Glomerular visceral epithelial cell (primary cell): ENCODE data around the gene MUC5B.

Experiments used
- DNase-seq: peaks from one replicate; pipeline ENCODE4 v3.0.0-alpha.2; 2016; ENCODE audit errors: extremely low spot score

Gene MUC5B

DNA sequence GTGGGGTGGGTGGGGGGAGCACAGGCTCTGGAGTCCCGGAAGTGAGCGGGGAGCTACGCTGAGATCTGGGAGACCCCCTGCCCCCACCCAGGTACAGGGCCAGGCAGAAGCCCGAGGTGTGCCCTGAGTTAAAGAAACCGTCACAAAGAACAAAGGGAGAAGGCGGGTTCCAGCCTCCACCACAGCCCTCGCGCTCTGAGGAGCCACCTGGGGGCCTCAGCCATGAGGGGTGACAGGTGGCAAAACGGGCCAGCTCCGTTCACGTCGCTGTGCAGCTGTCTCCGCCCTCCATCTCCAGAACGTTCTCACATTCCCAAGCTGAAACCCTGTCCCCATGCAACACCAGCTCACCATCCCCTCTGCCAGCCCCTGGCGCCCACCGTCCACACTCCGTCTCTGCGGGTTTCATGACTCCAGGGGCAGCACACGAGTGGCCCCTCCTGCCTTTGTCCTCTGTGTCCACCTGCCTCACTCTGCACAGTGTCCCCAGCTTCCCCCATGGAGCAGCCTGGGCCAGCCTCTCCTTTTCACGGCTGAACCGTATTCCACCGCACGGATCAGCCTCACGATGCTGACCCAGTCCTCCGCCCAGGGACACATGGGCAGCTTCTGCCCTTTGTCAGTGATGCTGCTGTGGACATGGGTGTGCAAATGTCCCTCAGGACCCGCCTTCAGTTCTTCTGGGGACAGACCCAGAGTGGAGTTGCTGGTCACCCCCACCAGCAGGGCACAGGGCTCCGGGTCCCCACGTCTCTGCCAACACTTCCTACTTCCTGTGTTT lies 1.7 kb upstream of the MUC5B start:
- no peak for DNase-seq

DNA sequence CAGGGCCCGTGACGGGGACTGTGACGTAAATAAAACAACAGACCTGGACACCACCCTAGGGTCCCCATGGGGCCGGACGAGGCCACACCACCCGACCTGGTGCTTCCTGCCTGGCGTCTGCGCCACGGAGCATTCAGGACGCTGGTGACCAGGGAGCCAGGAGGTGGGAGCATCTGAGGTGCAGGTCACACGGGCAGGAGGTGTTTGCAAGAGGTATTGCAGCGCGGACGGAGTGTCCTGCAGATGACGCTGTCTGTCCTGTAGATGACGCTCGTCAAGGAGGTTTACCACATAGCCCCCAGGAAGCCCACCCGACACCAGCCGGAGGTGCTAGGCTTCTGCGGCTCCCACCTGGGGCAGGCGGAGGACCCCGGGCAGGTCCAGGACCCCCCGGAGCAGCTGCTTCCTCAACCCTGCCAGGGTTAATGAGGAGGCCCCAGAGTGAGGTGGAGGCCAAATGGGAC lies 986 bp upstream of the MUC5B start:
- DNase-seq, result no peak

DNA sequence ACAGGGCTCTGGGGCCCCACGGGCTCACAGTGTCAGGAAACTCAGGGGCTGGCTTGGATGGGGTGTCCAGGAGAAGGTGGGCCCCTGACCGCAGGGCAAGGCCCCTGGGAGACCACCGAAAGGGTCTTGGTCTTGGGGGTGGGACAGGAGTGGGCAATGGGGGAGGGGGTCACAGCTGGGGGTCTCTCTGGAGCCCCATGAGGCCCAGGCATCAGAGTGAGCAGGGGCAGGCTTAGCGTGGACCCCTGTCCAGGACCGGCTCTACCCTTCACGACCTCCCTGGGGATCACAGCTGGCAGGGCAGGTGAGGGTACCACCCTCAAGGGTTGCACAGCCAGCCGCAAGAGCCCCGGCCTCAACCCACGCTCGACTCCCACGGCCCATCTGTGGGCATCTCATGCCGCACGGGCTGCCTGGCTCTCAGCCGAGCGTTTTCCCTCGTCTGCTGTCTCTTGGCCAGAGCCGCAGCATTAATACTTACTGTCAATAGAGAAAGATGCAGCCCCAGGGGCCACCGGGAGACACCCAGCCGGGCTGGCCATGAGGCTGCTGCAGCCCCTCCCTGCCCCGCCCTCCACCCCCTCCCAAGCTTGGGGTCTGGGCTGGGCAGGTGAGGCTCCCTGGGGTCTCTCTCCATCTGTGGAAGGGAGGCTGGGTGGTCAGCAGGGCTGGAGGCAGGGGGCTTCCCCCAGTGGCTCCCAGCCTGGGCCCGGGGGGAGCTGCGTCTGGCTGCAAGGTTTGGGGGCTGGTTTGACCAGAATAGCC lies 662 bp downstream of the MUC5B start:
- no peak for DNase-seq

DNA sequence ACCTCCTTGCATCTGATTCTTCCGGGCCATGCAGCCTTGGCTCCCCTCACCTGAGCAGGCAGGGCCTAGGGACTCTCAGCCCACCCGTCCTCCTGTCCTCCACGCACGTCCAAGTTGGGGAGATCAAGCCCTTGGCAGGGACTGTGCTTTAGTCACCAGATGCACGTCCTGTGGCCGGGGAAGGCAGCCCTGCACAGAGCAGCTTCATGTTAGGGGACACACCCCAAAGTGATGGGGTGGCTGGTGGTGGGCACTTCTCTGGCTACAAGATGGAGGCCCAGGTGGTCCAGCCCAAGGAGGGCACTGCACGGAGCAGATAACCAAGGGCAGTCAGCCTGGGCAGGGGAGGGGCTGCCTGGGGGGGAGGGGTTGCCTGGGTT lies 1.2 kb downstream of the MUC5B start:
- no peak for DNase-seq

DNA sequence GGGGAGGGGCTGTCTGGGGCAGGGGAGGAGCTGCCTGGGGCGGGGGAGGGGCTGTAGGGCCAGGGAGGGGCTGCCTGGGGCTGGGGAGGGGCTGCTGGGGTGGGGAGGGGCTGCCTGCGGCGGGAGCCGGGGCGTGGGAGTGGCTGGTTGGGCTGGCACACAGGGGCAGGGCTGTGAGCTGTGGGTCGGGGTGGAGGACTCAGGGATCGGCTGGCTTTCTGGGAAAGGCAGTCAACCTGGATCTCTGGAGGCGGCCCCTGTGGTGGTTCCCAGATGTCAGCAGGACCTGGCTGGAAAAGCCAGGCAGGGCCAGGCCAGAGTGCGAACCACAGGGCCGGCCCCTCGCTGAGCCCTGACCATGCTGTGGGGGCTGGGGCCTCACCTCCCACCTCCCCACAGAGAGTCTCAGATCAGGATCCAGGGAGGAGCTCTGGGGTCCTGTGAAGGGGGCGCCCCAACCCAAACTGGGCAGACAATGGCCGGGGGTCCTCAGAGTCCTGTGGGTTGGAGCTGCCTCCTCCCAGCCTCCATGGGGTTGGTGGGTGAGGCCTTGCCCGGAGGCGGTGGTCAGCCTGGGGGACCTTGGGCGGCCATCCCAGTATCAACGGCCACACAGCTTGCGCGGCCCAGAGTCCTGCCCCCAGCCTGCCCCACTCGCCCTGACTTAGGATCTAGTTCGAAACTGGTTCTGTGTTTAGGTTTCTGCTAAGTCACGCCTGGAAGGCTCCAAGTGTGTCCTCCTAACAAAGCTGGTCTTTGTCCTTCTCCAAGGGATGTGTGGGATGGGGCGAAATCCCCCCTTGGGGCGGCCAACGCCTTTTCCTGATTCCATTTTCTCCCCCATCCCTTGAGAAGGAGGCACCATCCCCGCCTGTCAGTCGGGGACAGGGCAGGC lies 1.9 kb downstream of the MUC5B start:
- no peak for DNase-seq

DNA sequence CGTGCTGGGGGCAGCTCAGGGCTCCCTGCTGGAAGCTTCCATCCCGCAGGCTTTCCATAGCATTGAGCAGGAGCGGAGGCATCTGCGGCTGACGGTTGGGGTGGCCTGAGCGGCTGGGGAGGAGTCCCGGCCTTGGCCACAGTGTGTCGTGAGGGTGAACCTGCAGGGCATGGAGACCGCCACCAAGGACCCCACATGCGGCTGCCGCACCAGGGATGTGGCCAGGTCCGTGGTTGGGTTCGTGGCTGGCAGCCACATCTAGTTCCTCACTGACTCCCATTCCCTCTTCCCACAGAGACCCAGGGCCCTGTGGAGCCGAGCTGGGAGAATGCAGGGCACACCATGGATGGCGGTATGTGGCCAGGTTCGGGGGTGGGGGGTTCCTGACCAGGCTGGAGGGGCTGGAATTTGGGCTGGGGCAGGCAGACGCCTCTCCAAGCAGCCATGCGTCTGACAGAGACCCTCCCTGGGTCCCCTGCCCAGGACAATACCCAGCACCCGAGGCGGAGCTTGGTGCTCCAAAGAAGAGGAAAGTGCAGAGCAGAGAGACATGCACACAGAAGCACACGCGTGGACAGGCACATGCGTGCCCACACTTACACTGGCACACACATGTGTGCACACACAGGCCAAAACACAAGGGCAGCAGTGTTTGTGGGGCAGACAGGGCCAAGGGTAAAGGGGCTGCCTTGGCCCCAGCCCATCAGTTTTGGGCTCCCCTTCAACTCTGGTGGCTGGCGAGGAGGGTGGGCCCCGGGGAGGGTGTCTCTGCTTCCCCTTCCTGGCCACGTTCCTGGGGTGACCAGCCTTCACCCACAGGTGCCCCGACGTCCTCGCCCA lies 2.7 kb downstream of the MUC5B start:
- no peak for DNase-seq

DNA sequence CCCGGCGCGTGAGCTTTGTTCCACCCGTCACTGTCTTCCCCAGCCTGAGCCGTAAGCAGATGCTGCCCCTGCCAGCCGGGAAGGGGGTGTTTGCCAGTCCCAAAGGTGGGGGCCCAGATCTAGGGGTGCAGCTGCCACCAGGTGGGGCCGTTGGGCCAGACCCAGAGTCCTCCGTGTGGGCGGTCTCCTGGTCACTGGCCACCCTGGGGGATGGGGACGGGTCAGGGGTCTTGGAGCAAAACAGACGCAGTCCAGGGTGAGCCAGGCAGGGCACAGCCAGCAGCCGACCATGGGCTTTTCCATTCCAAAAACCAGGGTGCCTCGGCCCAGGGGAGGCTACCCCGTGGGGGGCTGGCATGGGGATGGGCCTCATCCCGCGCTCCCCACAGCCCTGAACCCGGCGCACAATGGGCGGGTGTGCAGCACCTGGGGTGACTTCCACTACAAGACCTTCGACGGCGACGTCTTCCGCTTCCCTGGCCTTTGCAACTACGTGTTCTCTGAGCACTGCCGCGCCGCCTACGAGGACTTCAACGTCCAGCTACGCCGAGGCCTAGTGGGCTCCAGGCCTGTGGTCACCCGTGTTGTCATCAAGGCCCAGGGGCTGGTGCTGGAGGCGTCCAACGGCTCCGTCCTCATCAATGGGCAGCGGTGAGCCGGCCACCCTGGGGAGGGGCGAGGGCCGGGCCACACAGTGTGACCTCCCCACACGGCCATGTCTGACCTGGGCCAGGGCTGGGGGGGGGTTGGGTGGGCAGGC lies 3.5 kb downstream of the MUC5B start:
- no peak for DNase-seq

DNA sequence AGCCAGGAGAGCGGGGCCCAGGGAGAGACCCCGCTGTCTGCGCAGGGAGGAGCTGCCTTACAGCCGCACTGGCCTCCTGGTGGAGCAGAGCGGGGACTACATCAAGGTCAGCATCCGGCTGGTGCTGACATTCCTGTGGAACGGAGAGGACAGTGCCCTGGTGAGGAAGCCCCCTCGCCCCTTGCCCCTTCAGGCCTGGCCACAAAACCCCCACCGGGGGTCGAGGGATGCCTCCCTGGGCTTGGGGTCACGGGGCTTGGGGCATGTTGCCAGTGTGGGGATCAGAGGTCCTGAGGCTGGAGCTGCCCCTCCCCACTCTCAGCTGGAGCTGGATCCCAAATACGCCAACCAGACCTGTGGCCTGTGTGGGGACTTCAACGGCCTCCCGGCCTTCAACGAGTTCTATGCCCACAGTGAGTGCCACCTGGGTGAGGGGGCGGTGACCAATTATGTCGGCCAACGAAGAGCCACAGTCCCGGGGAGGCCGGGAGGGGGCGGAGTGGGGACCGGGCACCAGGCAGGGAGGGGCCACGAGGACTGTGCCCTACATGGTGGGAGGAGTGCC lies 4.2 kb downstream of the MUC5B start:
- no peak for DNase-seq

DNA sequence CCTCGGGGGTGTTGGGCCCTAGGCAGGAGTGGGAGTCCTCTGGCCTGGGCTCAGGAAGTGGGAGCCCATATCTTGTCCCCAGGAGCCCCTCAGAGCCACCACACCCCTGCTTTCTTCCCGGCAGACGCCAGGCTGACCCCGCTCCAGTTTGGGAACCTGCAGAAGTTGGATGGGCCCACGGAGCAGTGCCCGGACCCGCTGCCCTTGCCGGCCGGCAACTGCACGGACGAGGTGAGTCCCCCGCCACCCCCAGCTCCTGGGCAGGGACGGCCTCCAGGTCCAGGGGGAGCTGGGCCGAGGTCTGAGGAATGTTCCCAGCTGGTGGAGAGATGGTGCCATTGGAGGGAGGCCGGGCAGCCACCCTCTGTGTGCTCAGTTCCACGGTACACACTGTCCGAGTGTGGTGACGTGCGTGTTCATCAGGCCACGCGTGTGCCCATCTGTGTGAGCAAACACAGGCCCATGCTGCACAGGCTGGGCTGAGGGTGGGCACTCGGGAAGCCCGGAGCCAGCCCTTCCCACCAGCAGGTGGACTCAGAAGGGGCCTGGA lies 4.8 kb downstream of the MUC5B start:
- DNase-seq, result no peak

DNA sequence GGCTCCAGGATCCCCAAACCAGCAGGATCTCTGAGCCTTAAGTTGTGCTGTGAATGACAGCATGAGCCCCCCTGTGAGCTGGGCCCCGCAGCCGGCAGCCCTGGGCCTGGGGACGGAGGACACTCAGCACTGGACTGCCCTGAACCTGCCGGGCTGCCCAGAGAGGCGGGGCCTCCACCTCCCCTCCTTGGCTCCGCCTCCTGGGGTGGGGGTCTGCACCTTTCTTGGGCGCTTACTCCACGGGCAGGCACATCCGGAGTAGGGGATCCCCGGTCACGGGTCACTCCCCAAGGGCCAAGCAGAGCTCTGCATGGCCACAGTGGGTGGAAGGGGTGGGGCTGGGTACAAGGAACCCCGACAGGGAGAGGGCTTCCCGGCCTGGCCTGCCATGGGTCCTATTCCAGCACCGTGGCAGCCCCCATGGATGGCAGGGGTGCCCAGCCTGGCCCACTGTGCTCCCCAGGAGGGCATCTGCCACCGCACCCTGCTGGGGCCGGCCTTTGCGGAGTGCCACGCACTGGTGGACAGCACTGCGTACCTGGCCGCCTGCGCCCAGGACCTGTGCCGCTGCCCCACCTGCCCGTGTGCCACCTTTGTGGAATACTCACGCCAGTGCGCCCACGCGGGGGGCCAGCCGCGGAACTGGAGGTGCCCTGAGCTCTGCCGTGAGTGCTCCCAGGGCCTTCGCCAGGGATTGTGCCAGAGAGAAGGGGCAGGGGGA lies 5.4 kb downstream of the MUC5B start:
- no peak for DNase-seq

DNA sequence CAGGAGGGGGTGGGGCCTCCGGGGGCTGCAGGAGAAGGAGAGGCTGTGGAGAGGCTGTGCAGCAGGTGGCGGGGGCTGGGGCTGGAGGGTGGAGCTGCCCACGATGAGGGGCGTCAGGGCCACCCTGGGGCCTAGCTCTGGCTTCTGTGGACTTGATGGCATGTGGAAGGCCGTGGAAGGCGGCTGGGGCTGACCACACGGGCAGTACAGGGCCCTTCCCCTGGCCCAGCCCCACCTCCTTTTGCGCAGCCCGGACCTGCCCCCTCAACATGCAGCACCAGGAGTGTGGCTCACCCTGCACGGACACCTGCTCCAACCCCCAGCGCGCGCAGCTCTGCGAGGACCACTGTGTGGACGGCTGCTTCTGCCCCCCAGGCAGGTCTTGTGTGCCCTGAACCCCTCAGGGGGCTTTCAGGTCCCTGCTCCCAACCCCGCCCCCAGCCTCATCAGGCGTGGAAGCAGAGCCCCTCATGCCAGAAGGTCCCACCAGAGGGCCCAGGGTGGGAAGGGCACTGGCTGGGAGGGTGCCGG lies 6.1 kb downstream of the MUC5B start:
- no peak for DNase-seq

DNA sequence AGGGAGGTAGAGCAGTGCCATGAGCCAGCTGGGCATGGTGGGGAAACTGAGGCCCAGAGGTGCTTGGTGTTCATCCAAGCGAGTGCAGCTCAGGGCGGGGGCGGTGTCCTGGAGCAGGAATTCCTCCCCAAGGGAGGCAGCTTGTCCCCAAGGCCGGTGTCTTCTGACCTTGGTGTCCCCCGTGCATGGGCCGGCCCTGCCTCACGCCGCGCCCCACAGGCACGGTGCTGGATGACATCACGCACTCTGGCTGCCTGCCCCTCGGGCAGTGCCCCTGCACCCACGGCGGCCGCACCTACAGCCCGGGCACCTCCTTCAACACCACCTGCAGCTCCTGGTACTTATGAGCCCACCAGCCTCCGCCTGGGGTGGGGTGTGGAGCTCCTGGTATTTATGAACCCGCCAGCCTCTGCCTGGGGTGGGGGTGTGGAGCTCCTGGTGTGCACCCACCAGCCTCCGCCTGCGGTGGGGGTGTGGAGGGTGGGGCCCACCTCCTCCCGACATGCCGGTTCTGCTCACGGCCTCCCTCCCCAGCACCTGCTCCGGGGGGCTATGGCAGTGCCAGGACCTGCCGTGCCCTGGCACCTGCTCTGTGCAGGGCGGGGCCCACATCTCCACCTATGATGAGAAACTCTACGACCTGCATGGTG lies 6.7 kb downstream of the MUC5B start:
- no peak for DNase-seq

DNA sequence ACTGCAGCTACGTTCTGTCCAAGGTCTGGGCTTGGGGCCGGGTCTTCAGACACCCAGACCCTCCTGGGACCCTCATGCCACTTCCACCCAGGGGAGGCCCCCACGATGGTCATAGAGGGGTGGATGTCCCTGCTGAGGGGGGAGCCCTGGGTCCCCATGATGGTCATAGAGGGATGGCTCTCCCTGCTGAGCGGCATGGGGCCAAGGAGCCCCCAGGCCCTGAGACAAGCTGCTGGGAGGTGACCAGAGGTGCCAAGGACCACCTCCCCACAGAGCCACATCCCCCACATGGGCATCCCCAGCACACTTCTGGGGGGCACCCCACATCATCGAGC lies 7.2 kb downstream of the MUC5B start:
- DNase-seq, result no peak

DNA sequence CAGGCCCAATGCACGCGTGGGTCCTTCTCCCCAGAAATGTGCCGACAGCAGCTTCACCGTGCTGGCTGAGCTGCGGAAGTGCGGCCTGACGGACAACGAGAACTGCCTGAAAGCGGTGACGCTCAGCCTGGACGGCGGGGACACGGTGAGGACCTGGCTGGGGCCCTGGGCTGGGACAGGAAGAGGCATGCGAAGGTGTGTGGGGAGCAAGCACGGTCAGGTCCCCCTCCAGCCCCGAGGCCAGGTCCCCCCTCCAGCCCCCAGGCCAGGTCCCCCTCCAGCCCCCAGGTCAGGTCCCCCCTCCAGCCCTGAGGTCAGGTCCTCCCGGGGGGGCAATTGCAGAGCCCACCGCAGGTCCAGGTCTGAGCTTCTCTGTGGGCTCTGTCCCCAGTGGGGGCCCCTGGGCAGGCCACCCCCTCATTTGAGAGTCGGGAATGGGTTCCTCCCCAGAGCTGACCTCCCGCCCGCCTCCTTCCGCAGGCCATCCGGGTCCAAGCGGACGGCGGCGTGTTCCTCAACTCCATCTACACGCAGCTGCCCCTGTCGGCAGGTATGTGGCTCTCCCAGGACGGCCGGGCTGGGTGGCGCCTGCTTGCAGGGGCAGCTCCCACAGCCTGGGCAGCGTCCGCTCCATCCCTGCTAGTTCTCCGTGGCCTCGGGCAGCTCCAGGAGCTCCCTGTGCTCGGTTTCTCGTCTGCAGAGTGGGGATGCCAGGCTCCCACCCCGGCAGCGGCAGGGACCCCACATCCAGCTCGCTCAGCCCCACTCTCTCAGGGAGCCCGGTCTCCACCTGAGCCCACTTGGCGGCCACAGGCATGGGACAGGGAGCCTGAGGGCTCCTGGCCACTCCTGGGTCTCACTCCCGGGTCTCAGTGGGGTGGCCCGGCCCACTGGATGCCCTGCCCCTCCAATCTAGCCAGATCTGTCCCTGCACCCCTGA lies 7.9 kb downstream of the MUC5B start:
- no peak for DNase-seq

DNA sequence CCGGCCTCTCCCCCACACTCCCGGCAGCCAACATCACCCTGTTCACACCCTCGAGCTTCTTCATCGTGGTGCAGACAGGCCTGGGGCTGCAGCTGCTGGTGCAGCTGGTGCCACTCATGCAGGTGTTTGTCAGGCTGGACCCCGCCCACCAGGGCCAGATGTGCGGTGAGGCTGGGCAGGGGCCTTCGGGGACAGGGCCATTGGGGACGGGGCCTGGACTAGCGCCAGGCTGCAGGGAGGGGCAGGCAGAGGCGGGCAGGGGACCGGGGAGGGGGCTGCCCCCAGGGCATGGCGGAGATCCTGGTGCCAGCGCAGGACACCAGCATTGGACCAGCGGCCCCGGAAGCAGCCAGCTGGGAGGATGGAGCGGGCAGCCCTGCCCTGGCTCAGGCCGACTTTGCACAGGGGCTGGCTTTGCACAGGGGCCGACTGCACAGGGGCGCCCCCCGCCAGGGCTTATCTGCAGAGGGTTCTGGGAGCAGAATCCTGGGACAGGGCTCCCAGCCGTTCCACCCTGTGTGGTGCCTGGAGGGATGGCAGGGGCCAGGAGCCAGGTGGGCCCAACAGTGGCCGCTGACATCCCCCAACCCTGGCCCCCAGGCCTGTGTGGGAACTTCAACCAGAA lies 8.6 kb downstream of the MUC5B start:
- no peak for DNase-seq

DNA sequence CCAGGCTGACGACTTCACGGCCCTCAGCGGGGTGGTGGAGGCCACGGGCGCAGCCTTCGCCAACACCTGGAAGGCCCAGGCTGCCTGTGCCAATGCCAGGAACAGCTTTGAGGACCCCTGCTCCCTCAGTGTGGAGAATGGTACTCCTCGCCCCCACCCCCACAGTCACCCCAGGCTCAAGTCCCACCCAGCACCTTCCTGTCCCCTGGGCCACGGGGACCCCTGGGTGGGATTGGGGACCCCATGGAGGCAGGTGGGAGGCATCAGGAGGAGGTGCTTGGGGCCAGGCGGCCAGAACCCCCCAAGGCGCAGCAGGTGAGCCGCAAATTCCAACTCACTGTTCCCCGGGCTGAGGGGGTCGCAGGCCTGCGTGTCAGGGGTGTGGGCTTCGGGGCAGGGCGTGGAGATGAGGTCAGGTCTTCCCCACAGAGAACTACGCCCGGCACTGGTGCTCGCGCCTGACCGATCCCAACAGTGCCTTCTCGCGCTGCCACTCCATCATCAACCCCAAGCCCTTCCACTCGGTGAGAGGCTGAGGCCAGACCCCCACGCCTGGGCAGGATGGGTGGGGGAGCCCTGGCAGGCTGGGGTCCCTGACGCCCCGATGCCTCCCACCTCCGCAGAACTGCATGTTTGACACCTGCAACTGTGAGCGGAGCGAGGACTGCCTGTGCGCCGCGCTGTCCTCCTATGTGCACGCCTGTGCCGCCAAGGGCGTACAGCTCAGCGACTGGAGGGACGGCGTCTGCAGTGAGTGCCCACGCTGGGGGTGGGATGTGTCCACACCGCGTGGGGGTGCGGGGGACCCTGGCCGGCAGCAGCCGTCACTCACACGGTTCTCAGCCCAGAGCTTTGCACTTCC lies 9.4 kb downstream of the MUC5B start:
- DNase-seq, result no peak
